Measurements from ENCODE around the gene NAALAD2.

GRCh38 chr11:90241414-90241813, 107.0 kb downstream of the NAALAD2 start:
- TF ChIP-seq, protein P1, sequence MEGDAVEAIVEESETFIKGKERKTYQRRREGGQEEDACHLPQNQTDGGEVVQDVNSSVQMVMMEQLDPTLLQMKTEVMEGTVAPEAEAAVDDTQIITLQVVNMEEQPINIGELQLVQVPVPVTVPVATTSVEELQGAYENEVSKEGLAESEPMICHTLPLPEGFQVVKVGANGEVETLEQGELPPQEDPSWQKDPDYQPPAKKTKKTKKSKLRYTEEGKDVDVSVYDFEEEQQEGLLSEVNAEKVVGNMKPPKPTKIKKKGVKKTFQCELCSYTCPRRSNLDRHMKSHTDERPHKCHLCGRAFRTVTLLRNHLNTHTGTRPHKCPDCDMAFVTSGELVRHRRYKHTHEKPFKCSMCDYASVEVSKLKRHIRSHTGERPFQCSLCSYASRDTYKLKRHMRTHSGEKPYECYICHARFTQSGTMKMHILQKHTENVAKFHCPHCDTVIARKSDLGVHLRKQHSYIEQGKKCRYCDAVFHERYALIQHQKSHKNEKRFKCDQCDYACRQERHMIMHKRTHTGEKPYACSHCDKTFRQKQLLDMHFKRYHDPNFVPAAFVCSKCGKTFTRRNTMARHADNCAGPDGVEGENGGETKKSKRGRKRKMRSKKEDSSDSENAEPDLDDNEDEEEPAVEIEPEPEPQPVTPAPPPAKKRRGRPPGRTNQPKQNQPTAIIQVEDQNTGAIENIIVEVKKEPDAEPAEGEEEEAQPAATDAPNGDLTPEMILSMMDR (IDR thresholded peaks at IDR 0.05; ENCODE audit: control extremely low read depth in 1 of 3, insufficient read depth in 1 of 3, low read depth in 1 of 3, low read length in 3 of 3): no peak
- TF ChIP-seq BACH1 (IDR thresholded peaks at IDR 0.05; ENCODE audit: low read length): no peak
- TF ChIP-seq EZH2 (IDR thresholded peaks at IDR 0.05; ENCODE audit: low read depth, low read length, severe bottlenecking): no peak
- TF ChIP-seq POLR2A (IDR thresholded peaks at IDR 0.05; ENCODE audit: control extremely low read depth in 1 of 2, low read depth in 2 of 2, low read length in 2 of 2): no peak
- no peak for TF ChIP-seq EP300 (IDR thresholded peaks at IDR 0.05; ENCODE audit: borderline replicate concordance in 1 of 2, low read depth in 2 of 2, low read length in 2 of 2)
- TF ChIP-seq RBBP5 (IDR thresholded peaks at IDR 0.05; ENCODE audit: borderline replicate concordance, low read depth, low read length): no peak
- TF ChIP-seq, protein P2, sequence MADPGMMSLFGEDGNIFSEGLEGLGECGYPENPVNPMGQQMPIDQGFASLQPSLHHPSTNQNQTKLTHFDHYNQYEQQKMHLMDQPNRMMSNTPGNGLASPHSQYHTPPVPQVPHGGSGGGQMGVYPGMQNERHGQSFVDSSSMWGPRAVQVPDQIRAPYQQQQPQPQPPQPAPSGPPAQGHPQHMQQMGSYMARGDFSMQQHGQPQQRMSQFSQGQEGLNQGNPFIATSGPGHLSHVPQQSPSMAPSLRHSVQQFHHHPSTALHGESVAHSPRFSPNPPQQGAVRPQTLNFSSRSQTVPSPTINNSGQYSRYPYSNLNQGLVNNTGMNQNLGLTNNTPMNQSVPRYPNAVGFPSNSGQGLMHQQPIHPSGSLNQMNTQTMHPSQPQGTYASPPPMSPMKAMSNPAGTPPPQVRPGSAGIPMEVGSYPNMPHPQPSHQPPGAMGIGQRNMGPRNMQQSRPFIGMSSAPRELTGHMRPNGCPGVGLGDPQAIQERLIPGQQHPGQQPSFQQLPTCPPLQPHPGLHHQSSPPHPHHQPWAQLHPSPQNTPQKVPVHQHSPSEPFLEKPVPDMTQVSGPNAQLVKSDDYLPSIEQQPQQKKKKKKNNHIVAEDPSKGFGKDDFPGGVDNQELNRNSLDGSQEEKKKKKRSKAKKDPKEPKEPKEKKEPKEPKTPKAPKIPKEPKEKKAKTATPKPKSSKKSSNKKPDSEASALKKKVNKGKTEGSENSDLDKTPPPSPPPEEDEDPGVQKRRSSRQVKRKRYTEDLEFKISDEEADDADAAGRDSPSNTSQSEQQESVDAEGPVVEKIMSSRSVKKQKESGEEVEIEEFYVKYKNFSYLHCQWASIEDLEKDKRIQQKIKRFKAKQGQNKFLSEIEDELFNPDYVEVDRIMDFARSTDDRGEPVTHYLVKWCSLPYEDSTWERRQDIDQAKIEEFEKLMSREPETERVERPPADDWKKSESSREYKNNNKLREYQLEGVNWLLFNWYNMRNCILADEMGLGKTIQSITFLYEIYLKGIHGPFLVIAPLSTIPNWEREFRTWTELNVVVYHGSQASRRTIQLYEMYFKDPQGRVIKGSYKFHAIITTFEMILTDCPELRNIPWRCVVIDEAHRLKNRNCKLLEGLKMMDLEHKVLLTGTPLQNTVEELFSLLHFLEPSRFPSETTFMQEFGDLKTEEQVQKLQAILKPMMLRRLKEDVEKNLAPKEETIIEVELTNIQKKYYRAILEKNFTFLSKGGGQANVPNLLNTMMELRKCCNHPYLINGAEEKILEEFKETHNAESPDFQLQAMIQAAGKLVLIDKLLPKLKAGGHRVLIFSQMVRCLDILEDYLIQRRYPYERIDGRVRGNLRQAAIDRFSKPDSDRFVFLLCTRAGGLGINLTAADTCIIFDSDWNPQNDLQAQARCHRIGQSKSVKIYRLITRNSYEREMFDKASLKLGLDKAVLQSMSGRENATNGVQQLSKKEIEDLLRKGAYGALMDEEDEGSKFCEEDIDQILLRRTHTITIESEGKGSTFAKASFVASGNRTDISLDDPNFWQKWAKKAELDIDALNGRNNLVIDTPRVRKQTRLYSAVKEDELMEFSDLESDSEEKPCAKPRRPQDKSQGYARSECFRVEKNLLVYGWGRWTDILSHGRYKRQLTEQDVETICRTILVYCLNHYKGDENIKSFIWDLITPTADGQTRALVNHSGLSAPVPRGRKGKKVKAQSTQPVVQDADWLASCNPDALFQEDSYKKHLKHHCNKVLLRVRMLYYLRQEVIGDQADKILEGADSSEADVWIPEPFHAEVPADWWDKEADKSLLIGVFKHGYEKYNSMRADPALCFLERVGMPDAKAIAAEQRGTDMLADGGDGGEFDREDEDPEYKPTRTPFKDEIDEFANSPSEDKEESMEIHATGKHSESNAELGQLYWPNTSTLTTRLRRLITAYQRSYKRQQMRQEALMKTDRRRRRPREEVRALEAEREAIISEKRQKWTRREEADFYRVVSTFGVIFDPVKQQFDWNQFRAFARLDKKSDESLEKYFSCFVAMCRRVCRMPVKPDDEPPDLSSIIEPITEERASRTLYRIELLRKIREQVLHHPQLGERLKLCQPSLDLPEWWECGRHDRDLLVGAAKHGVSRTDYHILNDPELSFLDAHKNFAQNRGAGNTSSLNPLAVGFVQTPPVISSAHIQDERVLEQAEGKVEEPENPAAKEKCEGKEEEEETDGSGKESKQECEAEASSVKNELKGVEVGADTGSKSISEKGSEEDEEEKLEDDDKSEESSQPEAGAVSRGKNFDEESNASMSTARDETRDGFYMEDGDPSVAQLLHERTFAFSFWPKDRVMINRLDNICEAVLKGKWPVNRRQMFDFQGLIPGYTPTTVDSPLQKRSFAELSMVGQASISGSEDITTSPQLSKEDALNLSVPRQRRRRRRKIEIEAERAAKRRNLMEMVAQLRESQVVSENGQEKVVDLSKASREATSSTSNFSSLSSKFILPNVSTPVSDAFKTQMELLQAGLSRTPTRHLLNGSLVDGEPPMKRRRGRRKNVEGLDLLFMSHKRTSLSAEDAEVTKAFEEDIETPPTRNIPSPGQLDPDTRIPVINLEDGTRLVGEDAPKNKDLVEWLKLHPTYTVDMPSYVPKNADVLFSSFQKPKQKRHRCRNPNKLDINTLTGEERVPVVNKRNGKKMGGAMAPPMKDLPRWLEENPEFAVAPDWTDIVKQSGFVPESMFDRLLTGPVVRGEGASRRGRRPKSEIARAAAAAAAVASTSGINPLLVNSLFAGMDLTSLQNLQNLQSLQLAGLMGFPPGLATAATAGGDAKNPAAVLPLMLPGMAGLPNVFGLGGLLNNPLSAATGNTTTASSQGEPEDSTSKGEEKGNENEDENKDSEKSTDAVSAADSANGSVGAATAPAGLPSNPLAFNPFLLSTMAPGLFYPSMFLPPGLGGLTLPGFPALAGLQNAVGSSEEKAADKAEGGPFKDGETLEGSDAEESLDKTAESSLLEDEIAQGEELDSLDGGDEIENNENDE (IDR thresholded peaks at IDR 0.05; ENCODE audit: insufficient replicate concordance, low read length): no peak
- TF ChIP-seq SP2 (IDR thresholded peaks at IDR 0.05; ENCODE audit: low read length): no peak
- TF ChIP-seq ZNF274 (IDR thresholded peaks at IDR 0.05; ENCODE audit: borderline replicate concordance, extremely low read depth, low read length): no peak
- no peak for TF ChIP-seq POLR2AphosphoS5 (IDR thresholded peaks at IDR 0.05; ENCODE audit: low read depth, low read length)
- no peak for TF ChIP-seq JUND (IDR thresholded peaks at IDR 0.05; ENCODE audit: low read length)
- TF ChIP-seq JUN (IDR thresholded peaks at IDR 0.05; ENCODE audit: low read depth, low read length): no peak
- no peak for TF ChIP-seq GTF2F1 (IDR thresholded peaks at IDR 0.05; ENCODE audit: borderline replicate concordance, low read depth, low read length)
- no peak for TF ChIP-seq CEBPB (IDR thresholded peaks at IDR 0.05; ENCODE audit: low read depth, low read length)
